Activated CD4-positive, CD25-positive, alpha-beta regulatory T cell (primary cell): Measurements from ENCODE around the gene RLBP1.
"Not testable (repeated sequence)": the region's sequence is repeated elsewhere in the genome, so short reads cannot be mapped to it uniquely, and the experiment has no call there.

ENCODE experiments used
- DNase-seq, 4 experiments: peaks; one replicate each; lab custom pipeline; 2025; lab: John Stamatoyannopoulos, UW

The RLBP1 gene

GRCh38 chr15:89221543-89221942 is at the start of gene RLBP1:
Gene RLBP1, minus strand, starts transcription at chr15:89221579. Its CDS starts 2,604 bp downstream, at chr15:89218975.
- DNase-seq = no peak

DNA sequence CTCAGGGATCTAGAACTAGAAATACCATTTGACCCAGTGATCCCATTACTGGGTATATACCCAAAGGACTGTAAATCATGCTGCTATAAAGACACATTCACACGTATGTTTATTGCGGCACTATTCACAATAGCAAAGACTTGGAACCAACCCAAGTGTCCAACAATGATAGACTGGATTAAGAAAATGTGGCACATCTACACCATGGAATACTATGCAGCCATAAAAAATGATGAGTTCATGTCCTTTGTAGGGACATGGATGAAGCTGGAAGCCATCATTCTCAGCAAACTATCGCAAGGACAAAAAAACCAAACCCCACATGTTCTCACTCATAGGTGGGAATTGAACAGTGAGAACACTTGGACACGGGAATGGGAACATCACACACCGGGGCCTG is 28.8 kb upstream of the RLBP1 start:
- DNase-seq = not testable (repeated sequence)

DNA sequence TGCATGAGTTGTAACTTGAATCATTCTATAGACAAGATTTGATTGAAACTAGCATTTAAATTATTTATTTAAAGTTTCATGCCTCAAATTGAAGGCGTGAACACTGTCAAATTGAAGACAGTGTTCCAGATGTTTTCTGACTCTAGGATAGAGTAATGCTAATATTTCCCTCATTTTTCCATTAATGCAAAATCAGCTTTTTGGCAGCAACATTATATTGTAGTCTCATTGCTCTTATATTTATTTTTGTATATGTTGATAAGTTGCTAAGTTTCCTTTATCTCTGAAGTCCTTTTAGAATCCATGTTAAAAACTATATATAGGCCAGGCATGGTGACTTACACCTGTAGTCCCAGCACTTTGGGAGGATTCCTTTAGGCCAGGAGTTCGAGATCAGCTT is 27.2 kb upstream of the RLBP1 start:
- DNase-seq = no peak

DNA sequence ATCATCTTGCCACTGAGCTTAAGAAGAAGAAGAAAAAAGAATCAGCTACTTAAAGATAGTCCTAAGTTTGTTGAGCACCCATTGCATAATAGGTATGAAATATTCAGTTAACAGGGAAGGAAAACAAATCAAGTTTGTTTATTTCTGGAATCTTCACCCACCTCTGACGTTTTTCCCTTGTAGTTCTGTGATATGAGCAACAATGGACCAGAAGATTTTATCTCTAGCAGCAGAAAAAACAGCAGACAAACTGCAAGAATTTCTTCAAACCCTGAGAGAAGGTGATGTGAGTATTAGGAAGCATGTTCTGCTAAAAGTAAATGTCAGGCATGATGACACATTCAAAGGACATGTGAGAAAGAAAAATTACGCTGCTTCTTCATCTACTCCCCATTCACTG is 26.1 kb upstream of the RLBP1 start:
- no peak for DNase-seq

- DNase-seq = no peak
Measured at GRCh38 chr15:89244574-89244903, 23.2 kb upstream of the RLBP1 start.

DNA sequence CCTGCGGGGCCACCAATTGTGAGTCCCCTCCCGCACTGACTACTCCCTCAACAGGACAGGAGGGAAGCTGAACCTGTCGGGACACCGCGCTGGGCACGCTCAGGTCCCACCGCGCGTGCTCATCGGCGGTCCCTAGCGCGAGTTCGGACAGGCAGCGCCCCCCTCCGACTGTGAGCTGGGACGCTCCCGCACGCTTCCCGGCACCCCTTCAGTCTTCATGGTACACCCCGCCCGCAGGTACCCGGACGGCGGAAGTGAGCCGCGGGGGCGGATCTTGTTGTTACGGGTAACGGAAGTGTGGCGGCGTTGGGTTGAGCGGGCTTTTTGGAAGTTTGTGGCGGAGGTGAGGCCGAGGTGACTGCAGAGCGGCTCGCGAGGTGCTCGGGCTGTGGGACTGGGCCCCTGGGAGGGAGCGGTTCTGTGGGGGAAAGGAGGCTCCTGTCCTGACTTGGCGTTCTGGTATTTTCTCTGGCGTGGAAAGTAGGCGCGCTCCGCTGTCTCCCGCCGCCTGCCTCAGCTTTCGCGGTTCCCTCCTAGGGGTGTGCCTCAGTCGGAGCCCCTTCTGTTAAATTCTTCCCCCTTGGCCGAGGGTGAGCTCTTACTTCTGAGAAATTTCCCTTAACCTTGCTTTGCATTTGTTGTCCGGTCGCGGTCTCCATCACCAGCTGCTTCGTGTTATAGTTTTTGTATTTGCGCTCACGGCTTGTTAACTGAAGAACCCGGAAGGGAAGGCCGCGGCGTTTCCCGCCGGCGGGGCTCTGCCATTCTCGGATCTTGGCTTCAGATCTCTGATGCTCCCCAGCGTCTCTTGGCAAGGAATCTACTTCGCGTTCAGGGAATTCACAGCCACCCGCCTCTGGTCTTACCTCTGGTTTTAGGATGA is 22.6 kb upstream of the RLBP1 start, which contains the start of gene FANCI:
TSS of gene FANCI (plus strand) at position 289 of the 883 bp plus-strand sequence. CDS start 3,669 bp downstream, outside the sequence.
- peak; percentile 89 to 96 (median 92) for DNase-seq

- DNase-seq = no peak
Measured at GRCh38 chr15:89243046-89243690, 21.8 kb upstream of the RLBP1 start.

DNA sequence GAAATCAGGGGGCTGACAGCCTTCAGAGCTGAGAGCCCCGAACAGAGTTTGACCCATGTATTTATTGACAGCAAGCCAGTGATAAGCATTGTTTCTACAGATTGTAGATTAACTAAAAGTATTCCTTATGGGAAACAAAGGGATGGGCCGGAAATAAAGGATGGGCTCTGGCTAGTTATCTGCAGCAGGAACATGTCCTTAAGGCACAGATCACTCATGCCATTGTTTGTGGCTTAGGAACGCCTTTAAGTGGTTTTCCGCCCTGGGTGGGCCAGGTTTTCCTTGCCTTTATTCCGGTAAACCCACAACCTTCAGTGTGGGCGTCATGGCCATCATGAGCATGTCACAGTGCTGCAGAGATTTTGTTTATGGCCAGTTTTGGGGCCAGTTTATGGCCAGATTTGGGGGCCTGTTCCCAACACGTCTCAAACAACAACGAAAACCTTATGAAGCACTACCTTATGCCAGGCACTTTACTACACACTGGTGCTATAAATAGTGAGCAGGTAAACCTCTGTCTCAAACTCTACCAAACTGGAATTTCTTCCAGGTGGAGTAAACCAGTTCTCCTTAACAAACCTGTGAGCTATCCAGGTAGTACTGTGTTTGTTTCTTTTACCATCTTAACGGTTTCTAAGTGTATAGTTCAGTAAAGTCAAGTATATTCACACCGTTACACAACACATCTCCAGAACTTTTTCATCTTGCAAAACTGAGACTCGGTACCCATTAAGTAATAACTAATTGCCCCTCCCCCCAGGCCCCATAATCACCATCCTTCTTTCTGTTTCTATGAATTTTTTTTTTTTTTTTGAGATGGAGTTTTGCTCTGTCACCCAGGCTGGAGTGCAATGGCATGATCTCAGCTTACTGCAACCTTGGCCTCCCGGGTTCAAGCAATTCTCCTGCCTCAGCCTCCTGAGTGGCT is 18.8 kb upstream of the RLBP1 start:
- DNase-seq = not testable (repeated sequence)

GRCh38 chr15:89231832-89232231 is 10.5 kb upstream of the RLBP1 start:
- DNase-seq = no peak

- no peak for DNase-seq
Measured at GRCh38 chr15:89230277-89230676, 8.9 kb upstream of the RLBP1 start.

GRCh38 chr15:89227425-89227824 is 6.0 kb upstream of the RLBP1 start:
- DNase-seq = no peak

DNA sequence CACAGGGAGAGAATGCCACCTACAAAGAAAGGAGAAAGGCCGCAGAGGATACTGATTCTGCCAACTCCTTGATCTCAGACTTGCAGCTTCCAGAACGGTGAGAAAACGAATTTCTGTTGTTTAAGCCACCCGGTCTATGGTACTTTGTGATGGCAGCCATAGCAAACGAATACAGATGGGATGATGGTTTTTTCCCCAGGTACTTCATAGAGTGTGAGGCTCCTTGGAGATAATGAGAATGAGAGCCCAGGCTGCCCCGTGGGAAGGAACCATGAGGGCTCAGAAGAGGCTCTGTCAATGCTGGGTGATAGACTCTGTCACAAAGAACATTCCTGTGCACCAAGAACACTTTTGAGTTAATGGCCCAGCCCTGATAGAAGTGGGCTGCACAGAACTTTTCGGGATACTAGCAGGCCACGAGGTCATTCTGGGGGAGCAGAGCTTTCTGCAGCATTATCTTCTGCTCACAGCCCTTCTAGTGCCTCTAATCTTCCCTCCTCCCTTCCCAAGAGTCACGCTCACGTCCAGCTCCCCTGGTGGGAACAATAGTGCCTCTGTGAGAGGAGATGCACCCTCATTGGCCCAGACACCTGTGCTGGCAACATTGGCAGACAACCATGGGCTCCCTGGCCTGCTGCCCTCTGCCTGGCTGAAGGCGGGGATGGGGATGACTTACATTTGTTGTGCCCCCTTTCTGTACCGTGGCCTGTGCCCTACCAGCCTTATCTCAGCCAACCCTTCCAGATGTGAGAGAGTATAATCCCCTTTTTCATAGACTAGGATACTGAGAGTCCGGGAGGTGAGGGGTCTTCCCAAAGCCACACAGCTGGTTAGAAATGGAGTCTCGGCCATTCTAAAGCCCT is 5.2 kb upstream of the RLBP1 start:
- DNase-seq = no peak

DNA sequence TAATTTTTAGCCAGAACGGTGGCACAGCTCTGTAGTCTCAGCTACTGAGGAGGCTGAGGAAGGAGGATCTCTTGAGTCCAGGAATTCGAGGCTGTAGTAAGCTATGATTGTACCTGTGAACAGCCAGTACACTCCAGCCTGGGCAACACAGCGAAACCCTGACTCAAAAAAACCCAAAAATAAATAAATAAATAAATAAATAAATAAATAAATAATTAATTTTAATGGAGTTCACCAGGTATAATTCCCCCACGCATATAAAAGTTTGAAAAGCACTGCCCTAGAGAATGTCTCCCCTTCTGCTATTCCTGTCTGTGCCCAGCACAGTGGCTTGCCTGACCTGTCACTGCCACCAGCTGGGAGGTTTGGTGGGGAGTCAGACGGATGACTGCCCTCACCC is 4.2 kb upstream of the RLBP1 start:
- DNase-seq = no peak

DNA sequence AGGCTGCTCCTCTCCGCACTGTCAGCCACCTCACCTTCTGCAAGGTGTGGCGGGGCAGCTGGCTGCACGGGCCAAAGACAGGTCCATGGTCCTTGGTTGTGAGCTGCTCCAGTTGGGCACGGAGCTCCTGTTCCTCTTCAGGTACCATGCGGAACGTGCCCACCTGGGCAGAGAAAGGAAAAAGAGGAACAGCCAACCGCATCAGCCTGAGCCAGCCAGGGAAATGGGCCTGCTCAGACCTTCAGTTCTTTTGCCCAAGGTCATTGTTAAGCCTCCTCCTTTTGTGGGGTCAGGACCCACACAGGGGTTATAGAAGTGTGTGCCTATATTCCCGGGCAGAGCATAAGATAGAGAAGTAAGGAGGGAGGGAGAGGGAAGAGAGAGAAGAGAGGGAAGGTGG is 2.8 kb downstream of the RLBP1 start:
- DNase-seq = no peak

DNA sequence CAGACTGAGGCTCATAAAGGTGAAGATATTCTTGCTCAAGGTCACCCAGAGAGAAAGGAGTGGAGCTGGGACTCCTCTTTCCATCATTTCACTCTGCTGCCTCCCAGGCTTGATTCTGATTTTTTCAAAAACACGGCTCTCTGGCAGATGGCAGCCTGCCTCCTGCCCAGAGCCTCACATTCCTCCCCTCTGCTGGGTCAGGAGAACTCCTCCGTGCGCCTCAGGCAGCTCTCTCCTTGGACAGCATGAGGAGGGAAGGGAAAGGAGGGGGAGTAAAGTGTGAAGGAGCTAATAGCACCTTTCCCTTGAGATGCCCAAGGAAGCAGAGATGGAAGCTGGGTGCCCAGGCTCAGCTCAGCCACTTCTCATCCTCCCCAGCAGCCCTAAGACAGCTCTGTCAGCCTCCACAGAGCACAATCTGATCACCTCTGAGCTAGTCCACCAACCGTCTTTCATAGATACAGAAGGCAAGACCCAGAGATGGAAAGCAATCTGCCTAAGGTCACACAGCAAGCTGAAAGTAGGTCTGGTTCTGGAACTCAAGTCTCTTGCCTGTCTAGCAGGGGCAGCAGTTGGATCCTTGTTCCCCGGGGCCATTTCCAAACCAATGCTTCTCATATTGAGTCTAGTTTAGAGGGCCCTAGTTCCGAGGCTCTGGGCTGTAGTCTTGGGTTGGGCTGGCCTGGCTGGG is 3.5 kb downstream of the RLBP1 start:
- no peak for DNase-seq

DNA sequence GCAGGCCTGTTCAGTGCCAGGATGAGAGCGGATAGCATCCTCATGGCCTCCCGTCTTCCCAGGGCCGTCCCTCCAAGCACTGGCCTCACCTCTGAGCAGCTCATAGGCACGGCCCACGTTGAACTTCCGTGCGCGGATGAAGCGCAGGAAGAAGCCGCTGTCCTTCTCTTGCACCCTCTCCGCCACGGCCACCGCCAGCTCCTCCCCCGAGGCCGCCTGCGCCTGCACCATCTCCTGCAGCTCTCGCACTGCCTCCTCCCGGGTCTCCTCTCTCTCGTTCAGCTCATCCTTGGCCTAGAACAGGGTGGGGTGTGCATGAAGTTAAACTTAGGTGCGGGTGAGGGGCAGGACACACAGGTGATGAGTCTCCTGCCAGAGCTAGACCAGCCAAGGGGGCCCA is 4.3 kb downstream of the RLBP1 start:
- DNase-seq = no peak

DNA sequence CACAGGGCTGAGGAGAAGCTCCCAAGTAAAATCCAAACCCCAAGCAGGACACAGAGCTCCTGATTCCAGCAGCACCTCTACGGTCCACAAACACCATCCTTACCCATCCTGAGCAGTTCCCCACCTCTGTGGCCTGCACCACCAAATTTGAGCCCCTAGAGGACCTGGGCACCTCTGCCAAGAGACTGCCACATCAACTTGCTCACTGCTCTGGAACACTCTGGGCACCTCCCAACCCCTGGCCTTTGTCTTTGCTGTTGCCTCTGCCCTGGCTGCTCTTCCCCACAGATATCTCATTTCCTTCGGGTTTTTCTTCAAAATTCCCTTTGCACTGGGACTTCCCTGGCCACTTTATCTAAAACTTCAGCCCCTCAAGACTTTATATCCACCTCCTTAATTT is 5.8 kb downstream of the RLBP1 start:
- no peak for DNase-seq

DNA sequence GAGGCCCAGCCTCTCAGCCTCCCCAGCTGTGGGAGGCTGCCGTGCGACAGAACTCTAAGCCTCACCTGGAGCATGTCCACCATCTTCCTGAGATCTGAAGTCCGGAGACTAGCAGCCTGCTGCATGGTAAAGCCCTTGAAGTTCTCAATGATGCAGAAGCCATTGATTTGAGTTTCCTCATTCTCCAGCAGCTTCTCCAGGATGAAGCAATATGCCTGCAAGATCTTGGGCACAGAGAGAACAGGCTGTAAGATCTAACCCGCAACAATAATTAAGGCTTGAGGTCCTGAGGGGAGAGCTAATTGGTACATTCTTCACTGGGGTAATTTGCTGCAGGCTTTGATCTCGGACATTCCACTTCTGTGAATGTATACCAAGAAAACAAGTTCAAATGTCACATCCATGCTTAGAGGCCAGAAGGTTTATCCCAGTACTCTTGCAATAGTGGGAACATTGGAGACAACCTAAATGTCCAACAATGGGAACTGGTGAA is 9.7 kb downstream of the RLBP1 start:
- DNase-seq = no peak

GRCh38 chr15:89209057-89209456 is 12.3 kb downstream of the RLBP1 start:
- no peak for DNase-seq

DNA sequence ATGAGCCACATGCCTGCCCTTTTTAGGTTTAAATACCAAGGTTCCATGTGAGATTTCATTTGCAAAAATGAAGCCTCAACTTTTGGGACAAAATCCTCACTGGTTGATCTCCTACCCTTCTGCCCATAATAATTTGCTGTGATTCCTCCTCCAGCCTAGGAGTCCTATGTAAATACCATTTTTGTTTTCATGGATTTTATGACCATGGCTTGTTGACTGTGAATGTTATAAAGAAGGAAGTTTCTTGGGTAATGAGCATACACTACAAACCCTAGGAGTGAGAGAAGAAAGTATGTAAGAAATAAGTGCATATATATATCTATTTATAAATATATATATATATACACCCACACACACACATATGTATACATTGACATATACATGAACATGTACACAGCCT is 13.1 kb downstream of the RLBP1 start:
- no peak for DNase-seq

GRCh38 chr15:89206908-89207331 is 14.5 kb downstream of the RLBP1 start:
- peak; percentile 41 to 52 (median 48) for DNase-seq
